ENCODE measurements around the gene CCDC171.

DNA sequence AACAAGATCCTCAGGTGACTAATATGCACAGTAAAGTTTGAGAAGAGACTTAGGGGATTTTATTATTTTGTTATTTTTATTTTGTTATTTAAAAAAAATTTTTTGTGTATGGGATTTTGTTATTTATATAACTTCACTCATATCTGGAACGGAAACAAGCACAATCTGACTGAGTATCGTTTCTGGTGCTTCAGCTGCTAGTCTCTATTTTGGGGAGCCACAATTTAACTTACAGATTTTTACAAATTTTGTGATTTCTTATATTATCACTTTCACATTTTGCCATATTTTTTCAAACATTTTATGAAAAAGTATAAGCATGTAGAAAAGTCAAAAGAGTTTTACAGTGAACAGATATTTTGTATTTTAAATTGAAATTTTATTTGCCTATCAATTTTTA lies 208.7 kb downstream of the CCDC171 start:
- no peak for TF ChIP-seq POLR2A (IDR thresholded peaks at IDR 0.05; ENCODE audit: low read depth, low read length)
- TF ChIP-seq POLR2AphosphoS5 (IDR thresholded peaks at IDR 0.05; ENCODE audit: low read depth, low read length) = no peak
- no peak for TF ChIP-seq TAF1 (IDR thresholded peaks at IDR 0.05; ENCODE audit: borderline replicate concordance, low read depth, low read length)
